ENCODE measurements around the gene NUDT8.
"Not testable (repeated sequence)": the region's sequence is repeated elsewhere in the genome, so short reads cannot be mapped to it uniquely, and the experiment has no call there.

Gene NUDT8

GRCh38 chr11:67662142-67662834 lies 32.6 kb upstream of the NUDT8 start:
- FAIRE-seq = peak; percentile 40
- DNase-seq (ENCODE audit: insufficient read length, low spot score) = no peak

GRCh38 chr11:67660752-67661151 lies 31.0 kb upstream of the NUDT8 start:
- DNase-seq (ENCODE audit: insufficient read length, low spot score); FAIRE-seq: not testable (repeated sequence)

GRCh38 chr11:67659651-67660165 lies 30.0 kb upstream of the NUDT8 start:
- DNase-seq (ENCODE audit: insufficient read length, low spot score); FAIRE-seq: not testable (repeated sequence)

GRCh38 chr11:67657300-67657699 lies 27.6 kb upstream of the NUDT8 start:
- FAIRE-seq (no peak), DNase-seq (ENCODE audit: insufficient read length, low spot score) (no peak)

- no peak for DNase-seq (ENCODE audit: insufficient read length, low spot score)
- FAIRE-seq = no peak
Measured at GRCh38 chr11:67656278-67656922, 26.7 kb upstream of the NUDT8 start.

GRCh38 chr11:67654225-67654624 lies 24.5 kb upstream of the NUDT8 start:
- no peak for FAIRE-seq
- no peak for DNase-seq (ENCODE audit: insufficient read length, low spot score)

- no peak for FAIRE-seq
- no peak for DNase-seq (ENCODE audit: insufficient read length, low spot score)
Measured at GRCh38 chr11:67652965-67653845, 23.5 kb upstream of the NUDT8 start.

- no peak for FAIRE-seq
- DNase-seq (ENCODE audit: insufficient read length, low spot score) = no peak
Measured at GRCh38 chr11:67651976-67652781, 22.4 kb upstream of the NUDT8 start.

GRCh38 chr11:67649634-67650510 lies 20.1 kb upstream of the NUDT8 start:
- FAIRE-seq (peak; percentile 100), DNase-seq (ENCODE audit: insufficient read length, low spot score) (no peak)

- DNase-seq (ENCODE audit: insufficient read length, low spot score) = no peak
- no peak for FAIRE-seq
Measured at GRCh38 chr11:67648796-67649613, 19.3 kb upstream of the NUDT8 start.

GRCh38 chr11:67648140-67648795 lies 18.5 kb upstream of the NUDT8 start:
- no peak for DNase-seq (ENCODE audit: insufficient read length, low spot score)

GRCh38 chr11:67647471-67647870 lies 17.7 kb upstream of the NUDT8 start:
- no peak for DNase-seq (ENCODE audit: insufficient read length, low spot score)
- FAIRE-seq = no peak

More at GRCh38 chr11:67648140-67648795, 18.5 kb upstream of the NUDT8 start:
- peak; percentile 23 for FAIRE-seq

GRCh38 chr11:67646535-67647336 lies 17.0 kb upstream of the NUDT8 start:
- FAIRE-seq (peak; percentile 70), DNase-seq (ENCODE audit: insufficient read length, low spot score) (no peak)

GRCh38 chr11:67645521-67646461 lies 16.1 kb upstream of the NUDT8 start:
- no peak for DNase-seq (ENCODE audit: insufficient read length, low spot score)
- peak; percentile 60 for FAIRE-seq

GRCh38 chr11:67644472-67645418 lies 15.0 kb upstream of the NUDT8 start:
- FAIRE-seq = peak; percentile 31

More at GRCh38 chr11:67644472-67645418, 15.0 kb upstream of the NUDT8 start:
- no peak for DNase-seq (ENCODE audit: insufficient read length, low spot score)
